Measurements from ENCODE around the gene DHX32.
"Not testable (repeated sequence)": the region's sequence is repeated elsewhere in the genome, so short reads cannot be mapped to it uniquely, and the experiment has no call there.

The DHX32 gene

DNA sequence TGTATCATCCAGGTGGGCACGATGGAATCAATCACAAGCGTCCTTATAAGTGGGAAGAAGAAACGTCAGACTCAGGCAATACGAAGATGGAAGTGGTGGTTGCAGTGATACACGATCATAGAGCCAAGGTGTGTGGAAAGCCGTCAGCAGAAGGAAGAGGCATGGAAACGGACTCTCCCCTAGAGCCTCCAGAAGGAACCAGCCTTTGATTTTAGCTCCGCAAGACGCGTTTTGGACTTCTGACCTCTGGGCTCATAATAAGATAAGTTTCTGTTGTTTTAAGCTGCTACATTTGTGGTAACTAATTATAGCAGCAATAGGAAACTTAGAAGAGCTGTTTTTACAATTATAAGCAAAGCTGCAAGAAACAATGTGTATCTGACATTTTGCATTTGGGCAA is 30.1 kb upstream of the DHX32 start:
- no peaks in the 10 kb centered on the region for H3K36me3 ChIP-seq (ENCODE audit: insufficient read depth, low read length)
- no peak overlapping the region for H3K4me3 ChIP-seq (ENCODE audit: low read length)
- no peak overlapping the region for H3K4me2 ChIP-seq (ENCODE audit: low read length)
- H3K27me3 ChIP-seq (ENCODE audit: control insufficient read depth, insufficient read depth, low read length) = no peaks in the 10 kb centered on the region
- no peaks in the 10 kb centered on the region for H3K4me1 ChIP-seq (ENCODE audit: control insufficient read depth, insufficient read depth, low read length)
- H3K9me3 ChIP-seq (replicated peaks; ENCODE audit: low read length) = no peaks in the 10 kb centered on the region
- no peak overlapping the region for H3K9ac ChIP-seq (ENCODE audit: low read depth, low read length)

GRCh38 chr10:125909491-125909890 is 28.4 kb upstream of the DHX32 start:
- H3K4me2 ChIP-seq (ENCODE audit: low read length); H3K36me3 ChIP-seq (ENCODE audit: insufficient read depth, low read length); H3K9ac ChIP-seq (ENCODE audit: low read depth, low read length); H3K4me1 ChIP-seq (ENCODE audit: control insufficient read depth, insufficient read depth, low read length); H3K9me3 ChIP-seq (replicated peaks; ENCODE audit: low read length); H3K4me3 ChIP-seq (ENCODE audit: low read length); H3K27me3 ChIP-seq (ENCODE audit: control insufficient read depth, insufficient read depth, low read length): not testable (repeated sequence)

DNA sequence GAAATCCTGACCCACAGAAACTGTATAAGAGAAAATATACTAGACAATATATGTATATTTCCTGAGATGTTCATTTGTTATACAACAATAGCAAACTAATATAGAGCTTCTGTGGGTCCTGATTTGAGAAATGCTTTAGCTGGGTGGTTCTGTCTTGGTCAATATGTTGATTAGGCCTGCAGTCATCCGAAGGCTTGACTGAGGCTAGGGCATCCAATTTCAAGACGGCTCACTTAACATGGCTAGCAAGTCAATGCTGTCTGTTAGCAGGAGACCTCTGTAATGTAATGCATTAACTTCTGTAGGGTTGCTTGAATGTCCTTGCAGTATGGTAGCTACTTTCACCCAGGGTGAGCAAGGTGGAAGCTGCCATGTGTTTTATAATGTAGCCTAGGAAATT is 27.7 kb upstream of the DHX32 start:
- H3K9ac ChIP-seq (ENCODE audit: low read depth, low read length); H3K4me2 ChIP-seq (ENCODE audit: low read length); H3K27me3 ChIP-seq (ENCODE audit: control insufficient read depth, insufficient read depth, low read length); H3K4me1 ChIP-seq (ENCODE audit: control insufficient read depth, insufficient read depth, low read length); H3K9me3 ChIP-seq (replicated peaks; ENCODE audit: low read length); H3K36me3 ChIP-seq (ENCODE audit: insufficient read depth, low read length); H3K4me3 ChIP-seq (ENCODE audit: low read length): not testable (repeated sequence)

DNA sequence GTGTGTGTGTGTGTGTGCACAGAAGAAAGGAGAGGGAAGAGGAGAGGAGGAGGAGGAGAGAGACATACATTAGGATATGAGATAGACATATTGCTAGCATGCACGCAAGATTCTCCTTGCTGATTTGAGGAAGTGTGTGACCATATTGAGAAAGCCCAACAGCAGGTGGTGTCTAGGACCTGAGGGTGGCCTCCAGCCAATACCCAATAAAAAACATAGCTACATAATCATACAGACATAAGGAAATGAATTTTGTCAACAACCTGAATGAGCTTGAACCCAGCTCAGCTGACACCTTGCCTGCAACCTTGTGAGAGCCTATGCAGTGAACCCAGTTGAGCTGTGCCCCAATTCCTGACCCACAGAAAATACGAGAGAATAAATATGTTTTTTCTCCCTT is 26.5 kb upstream of the DHX32 start:
- H3K4me1 ChIP-seq (ENCODE audit: control insufficient read depth, insufficient read depth, low read length); H3K9ac ChIP-seq (ENCODE audit: low read depth, low read length); H3K9me3 ChIP-seq (replicated peaks; ENCODE audit: low read length); H3K27me3 ChIP-seq (ENCODE audit: control insufficient read depth, insufficient read depth, low read length); H3K4me2 ChIP-seq (ENCODE audit: low read length); H3K36me3 ChIP-seq (ENCODE audit: insufficient read depth, low read length); H3K4me3 ChIP-seq (ENCODE audit: low read length): not testable (repeated sequence)

DNA sequence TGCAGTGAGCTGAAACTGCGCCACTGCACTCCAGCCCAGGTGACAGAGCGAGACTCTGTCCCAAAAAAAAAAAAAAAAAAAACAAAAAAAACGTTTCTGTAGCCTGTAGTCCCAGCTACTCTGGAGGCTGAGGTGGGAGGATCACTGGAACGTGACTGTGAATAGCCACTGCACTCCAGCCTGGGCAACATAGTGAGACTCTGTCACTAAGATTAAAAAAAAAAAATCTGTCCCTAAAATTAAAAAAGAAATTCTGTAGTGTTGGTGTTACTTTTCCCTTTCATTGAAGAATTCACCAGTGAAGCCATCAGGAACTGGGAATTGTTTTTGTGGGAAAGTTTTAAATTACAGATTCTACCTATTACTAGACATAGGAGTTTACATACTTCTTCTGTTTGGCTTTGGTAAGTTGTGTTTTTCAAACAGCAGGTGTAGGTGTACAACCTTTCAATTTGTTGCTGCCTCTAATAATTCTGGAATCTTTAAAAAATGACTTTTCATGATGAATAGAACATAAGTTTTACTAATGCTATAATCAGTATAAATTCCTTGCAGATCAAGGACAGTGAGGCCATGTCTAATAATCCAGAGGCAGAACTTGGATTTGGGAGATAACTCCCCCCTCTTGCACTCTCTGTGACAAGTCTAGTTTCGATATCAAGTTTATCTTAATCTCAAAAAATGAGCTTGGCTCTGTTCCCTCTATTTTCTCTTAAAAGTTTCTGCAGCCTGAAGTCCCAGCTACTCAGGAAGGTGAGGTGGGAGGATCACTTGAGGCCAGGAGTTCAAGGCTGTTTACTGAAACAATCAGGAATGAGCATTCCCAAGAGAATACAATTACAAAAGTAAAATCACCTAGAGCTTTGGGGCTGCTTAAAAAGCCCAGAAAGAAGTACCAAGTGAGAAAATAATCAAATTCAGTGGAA is 24.2 kb upstream of the DHX32 start:
- not testable (repeated sequence) for H3K9ac ChIP-seq (ENCODE audit: low read depth, low read length); H3K4me2 ChIP-seq (ENCODE audit: low read length); H3K9me3 ChIP-seq (replicated peaks; ENCODE audit: low read length); H3K4me3 ChIP-seq (ENCODE audit: low read length); H3K27me3 ChIP-seq (ENCODE audit: control insufficient read depth, insufficient read depth, low read length); H3K36me3 ChIP-seq (ENCODE audit: insufficient read depth, low read length); H3K4me1 ChIP-seq (ENCODE audit: control insufficient read depth, insufficient read depth, low read length)

- H3K27me3 ChIP-seq (ENCODE audit: control insufficient read depth, insufficient read depth, low read length); H3K9ac ChIP-seq (ENCODE audit: low read depth, low read length); H3K4me3 ChIP-seq (ENCODE audit: low read length); H3K4me1 ChIP-seq (ENCODE audit: control insufficient read depth, insufficient read depth, low read length); H3K36me3 ChIP-seq (ENCODE audit: insufficient read depth, low read length); H3K9me3 ChIP-seq (replicated peaks; ENCODE audit: low read length); H3K4me2 ChIP-seq (ENCODE audit: low read length): not testable (repeated sequence)
Observed at GRCh38 chr10:125903135-125903640, 22.1 kb upstream of the DHX32 start.

GRCh38 chr10:125900963-125901362 is 19.9 kb upstream of the DHX32 start:
- H3K9ac ChIP-seq (ENCODE audit: low read depth, low read length); H3K4me1 ChIP-seq (ENCODE audit: control insufficient read depth, insufficient read depth, low read length); H3K4me3 ChIP-seq (ENCODE audit: low read length); H3K4me2 ChIP-seq (ENCODE audit: low read length); H3K9me3 ChIP-seq (replicated peaks; ENCODE audit: low read length); H3K36me3 ChIP-seq (ENCODE audit: insufficient read depth, low read length); H3K27me3 ChIP-seq (ENCODE audit: control insufficient read depth, insufficient read depth, low read length): not testable (repeated sequence)

DNA sequence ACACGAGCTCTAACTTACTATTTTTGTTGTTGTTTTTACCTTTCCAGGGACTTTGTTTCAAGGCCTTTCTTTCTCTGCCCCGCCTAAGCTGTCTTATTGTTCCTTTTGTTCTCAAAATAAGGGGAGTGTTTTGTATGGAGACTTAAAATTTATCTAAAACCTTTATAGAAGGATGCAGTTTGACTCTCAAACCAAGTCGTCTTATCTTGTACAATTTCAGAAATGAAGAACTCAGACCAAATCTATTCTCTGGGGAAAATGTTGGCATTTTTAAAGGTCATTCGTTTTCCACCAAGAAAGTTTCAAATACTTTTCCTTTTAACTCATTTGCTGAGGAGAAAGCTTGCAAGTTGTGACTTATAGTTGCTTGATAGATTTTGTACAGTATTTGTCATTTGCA is 16.2 kb upstream of the DHX32 start:
- Histone ChIP-seq H3K4me3 (ENCODE audit: low read length) (peak overlapping the region; percentile 81), H3K4me2 (ENCODE audit: low read length) (peak overlapping the region; percentile 82)
- not testable (repeated sequence) for H3K9ac ChIP-seq (ENCODE audit: low read depth, low read length); H3K36me3 ChIP-seq (ENCODE audit: insufficient read depth, low read length); H3K4me1 ChIP-seq (ENCODE audit: control insufficient read depth, insufficient read depth, low read length); H3K9me3 ChIP-seq (replicated peaks; ENCODE audit: low read length); H3K27me3 ChIP-seq (ENCODE audit: control insufficient read depth, insufficient read depth, low read length)

GRCh38 chr10:125896088-125896934 is 15.2 kb upstream of the DHX32 start, which contains the start of gene FANK1:
TSS of gene FANK1 (plus strand) at chr10:125896564. CDS start at chr10:125896643, 79 bp downstream.
- H3K36me3 ChIP-seq (ENCODE audit: insufficient read depth, low read length); H3K9me3 ChIP-seq (replicated peaks; ENCODE audit: low read length); H3K4me1 ChIP-seq (ENCODE audit: control insufficient read depth, insufficient read depth, low read length); H3K27me3 ChIP-seq (ENCODE audit: control insufficient read depth, insufficient read depth, low read length): not testable (repeated sequence)
- Histone ChIP-seq H3K4me2 (ENCODE audit: low read length) (peak within 1 kb of the TSS; percentile 82), H3K9ac (ENCODE audit: low read depth, low read length) (peak within 1 kb of the TSS; percentile 87), H3K4me3 (ENCODE audit: low read length) (peak within 1 kb of the TSS; percentile 81)

DNA sequence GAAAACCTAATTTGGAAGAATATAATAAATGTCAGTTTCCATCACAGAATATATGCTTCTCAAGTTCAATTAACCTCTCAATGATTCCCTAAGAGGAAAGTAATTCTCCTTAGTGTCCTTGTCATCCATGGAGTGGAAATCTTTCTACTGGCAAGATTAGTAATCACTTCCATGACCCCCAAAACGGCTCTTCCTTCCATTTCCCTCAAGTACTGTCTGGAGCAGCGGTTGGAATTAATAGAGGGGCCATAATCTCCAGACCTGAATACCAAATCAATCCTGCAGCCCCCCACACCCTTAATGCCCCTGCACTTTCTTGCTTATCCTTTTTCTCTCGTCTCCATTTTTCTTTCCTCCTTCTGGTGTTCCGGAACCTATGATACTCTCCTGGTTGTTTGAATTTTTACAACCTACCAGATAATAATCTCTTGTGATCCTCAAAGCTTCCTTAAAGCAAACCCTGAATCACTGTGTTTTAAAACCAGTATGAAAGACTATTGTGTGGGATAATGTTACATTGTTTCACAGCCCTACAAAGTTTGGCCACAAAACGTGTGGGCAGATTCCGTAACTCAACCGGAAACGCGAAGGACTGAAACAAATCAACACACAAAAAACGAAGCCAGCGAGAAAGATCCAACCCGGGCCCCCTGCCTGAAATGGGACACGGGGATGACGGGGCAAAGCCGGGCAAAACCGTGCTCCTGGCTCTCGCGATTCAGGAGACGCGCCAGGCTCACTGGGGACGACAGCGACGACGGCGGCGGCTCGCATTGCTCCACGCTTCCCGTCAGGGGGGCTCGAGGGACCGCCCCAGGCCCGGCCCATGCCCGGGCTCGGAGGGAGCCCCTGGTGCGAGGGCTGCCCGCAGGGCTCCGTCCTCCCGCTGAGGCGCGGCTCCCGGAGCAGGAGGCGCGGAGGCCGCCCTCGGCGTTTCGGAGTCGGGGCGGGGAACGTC is 14.3 kb upstream of the DHX32 start:
- peak overlapping the region; percentile 87 for H3K9ac ChIP-seq (ENCODE audit: low read depth, low read length)
- H3K4me2 ChIP-seq (ENCODE audit: low read length) = peak overlapping the region; percentile 82

DNA sequence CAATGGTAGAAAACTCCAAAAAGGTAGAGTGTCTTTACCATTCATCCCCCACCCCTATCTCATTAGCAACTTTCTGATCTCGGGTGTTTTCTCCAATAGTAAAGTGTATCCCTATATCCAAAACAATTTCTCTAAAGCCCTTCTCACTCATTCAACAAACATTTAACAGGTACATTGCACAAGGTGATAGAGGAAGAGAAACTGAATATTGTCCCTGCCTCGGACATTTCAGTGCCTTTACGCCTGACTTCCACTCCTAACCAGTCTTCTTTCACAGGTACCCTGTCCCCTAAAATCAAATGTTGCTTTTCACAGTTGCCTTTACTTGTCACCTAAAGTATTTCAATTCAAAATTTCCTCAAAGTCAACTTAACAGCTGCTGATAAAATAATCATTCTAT is 13.1 kb upstream of the DHX32 start:
- not testable (repeated sequence) for H3K36me3 ChIP-seq (ENCODE audit: insufficient read depth, low read length); H3K4me3 ChIP-seq (ENCODE audit: low read length); H3K4me1 ChIP-seq (ENCODE audit: control insufficient read depth, insufficient read depth, low read length); H3K9ac ChIP-seq (ENCODE audit: low read depth, low read length); H3K9me3 ChIP-seq (replicated peaks; ENCODE audit: low read length); H3K4me2 ChIP-seq (ENCODE audit: low read length); H3K27me3 ChIP-seq (ENCODE audit: control insufficient read depth, insufficient read depth, low read length)

More for the DNA sequence above, 14.3 kb upstream of the DHX32 start:
- H3K27me3 ChIP-seq (ENCODE audit: control insufficient read depth, insufficient read depth, low read length); H3K9me3 ChIP-seq (replicated peaks; ENCODE audit: low read length); H3K4me1 ChIP-seq (ENCODE audit: control insufficient read depth, insufficient read depth, low read length); H3K36me3 ChIP-seq (ENCODE audit: insufficient read depth, low read length): not testable (repeated sequence)
- peak overlapping the region; percentile 81 for H3K4me3 ChIP-seq (ENCODE audit: low read length)
